SIG-M5 (cell line): ENCODE measurements around the gene CPPED1.
"Not testable (repeated sequence)": the region's sequence is repeated elsewhere in the genome, so short reads cannot be mapped to it uniquely, and the experiment has no call there.

ENCODE experiments used
- DNase-seq: peaks from one replicate; lab custom pipeline; 2025; lab: John Stamatoyannopoulos, UW

Gene CPPED1

DNA sequence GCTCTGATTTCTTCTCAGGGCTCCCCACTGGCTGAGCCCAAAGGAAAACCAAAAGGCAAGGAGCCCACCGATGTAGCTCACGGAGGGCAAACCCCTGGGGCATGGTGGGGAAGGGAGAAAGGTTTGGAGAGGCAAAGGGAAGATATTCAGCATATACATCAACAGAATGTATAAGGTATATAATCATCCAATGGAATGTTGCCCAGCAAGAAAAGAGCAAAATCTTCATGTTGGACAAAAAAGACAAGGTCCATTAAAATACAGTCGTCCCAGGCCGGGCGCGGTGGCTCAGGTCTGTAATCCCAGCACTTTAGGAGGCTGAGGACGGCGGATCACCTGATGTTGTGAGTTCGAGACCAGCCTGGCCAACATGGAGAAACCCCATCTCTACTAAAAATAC lies 1.6 kb downstream of the CPPED1 start:
- no peak for DNase-seq

DNA sequence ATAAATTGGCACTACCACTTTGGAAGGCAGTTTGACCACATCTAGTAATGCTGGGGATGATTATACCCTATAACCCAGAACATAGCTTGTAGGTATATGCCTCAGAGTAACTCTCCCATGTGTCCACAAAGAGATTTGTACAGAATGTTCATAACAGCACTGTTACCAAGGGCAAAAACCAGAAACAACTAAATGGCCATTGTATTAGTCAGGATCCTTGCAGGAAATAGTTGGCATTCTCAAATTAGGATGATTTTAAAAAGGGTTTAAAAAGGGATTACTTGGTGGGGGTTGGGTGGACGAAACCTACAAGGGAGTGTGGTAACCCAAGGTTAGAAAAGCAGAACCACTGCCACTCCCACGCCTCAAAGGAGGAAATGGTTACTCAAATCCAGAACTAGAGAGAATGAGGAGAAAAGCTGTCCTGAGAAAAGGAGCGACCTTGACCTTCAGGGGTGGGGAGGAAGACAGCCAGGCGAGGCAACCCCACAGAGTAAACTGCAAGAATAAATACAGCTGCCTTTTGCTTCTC lies 2.1 kb downstream of the CPPED1 start:
- DNase-seq: peak; percentile 16

DNA sequence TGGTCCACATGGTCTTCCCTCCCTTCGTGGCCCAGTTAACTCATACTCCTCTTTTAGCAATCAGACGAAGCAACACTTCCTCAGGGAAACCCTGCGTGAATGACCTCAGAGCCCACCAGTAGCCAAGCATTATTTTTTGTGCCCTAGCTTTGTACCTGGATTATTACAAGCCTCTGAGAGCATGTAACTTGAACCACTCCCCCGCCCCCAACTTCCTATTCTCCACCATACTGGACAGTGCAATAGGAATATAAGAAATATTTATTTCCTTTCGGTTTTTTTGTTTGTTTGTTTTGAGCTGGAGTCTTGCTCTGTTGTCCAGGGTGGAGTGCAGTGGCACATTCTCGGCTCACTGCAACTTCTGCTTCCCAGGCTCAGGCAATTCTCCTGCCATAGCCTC lies 2.9 kb downstream of the CPPED1 start:
- DNase-seq: no peak

DNA sequence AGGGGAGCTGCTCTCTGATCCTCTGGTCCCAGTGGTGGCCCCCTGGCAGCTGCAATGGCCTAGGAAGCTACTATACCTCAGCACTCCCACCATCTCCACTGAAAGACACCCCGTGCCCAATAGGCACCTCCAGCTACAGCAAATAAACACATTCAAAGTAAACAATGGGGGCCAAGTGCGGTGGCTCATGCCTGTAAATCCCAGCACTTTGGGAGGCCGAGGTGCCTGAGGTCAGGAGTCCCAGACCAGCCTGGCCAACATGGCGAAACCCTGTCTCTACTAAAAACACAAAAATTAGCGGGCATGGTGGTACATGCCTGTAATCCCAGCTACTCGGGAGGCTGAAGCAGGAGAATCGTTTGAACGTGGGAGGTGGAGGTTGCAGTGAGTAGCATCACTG lies 3.7 kb downstream of the CPPED1 start:
- not testable (repeated sequence) for DNase-seq

DNA sequence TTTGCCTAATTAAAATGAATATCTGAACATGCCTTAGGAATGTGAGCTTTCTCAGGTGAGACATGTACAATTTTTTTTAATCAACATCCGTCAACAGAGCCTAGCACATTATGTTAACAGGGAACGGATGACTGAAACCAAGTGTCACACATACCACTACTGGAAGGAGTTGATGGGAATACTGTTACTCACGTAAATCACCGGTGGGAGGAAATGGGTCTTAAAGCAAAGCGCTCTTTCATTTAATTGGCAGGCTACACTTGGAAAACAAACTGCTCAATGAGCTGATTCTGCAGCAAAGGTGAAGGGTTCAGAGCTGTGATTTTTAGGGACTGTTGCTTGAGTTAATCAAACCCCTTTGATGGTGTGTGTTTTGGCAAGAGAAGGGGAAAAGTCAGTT lies 4.8 kb downstream of the CPPED1 start:
- DNase-seq: no peak

DNA sequence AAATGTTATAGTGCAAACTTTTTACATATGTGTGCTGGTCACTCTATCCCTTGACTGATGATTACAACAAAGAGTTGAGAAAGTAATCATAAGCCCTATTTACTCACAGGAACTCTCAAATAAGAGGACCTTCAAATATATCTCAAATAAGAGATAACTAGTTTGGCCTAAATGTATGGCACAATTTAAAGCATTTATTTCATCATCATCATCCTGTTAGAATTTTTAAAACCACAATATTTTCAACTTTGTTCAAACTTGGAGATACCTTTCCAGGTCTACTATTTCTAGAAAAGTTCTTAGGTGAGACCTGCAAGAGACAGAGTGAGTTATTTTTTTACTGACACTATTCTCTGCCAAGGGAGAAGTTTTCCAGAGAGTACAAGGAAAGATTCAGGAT lies 5.5 kb downstream of the CPPED1 start:
- no peak for DNase-seq

DNA sequence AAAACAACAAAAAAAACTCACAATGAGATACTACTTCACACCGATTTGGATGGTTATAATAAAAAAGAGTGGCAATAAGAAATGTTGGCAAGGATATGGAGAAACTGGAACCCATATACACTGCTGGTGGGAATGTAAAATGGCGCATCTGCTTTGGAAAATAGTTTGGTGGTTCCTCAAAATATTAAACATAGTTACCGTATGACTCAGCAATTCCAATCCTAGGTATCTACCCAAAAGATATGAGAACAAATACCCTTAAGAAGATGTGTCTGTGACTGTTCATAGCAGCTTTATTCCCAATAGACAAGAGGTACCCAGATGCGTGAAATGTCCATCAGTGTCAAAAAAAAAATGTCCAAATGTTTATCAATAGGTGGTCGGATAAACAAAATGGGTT lies 7.2 kb downstream of the CPPED1 start:
- no peak for DNase-seq

DNA sequence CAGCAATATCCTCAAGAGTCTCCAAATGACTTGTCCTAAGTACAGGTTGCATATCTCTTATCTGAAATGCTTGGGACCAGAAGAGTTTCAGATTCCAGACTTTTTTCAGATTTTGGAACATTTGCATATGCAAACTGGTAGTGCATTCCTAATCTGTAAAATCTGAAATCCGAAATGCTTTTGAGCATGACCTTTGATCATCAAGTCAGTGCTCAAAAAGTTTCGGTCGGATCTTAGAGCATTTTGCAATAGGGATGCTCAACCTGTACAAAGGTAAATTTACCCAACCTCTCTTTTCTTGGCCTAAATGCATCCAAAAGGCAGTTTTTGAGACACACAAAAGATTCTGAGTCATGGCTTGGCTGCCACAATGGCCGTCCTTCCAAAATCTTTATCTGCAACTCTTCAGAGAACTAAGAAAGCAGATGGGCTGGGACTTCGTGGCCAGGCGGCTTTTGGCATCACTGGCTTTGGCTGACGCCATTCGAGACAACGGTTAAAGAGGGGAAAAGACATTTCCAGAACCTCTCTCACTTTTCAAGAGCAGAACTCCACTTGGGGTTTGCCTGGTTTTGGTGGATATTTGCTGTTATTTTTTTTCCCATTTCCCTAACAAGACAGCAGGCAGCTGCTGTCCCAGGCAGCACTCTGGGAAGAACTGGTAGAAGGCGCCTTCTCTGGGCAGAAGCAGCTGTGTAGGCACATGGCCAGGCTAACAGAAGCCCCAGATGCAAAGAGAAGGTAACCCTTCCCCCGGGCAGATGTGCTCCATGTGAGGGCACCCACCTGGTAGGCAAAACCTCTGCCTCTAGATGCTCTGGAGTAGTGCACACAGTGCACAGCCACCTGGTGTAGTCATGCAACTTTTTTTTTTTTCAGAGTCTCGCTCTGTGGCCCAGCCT lies 8.9 kb downstream of the CPPED1 start:
- DNase-seq: no peak

DNA sequence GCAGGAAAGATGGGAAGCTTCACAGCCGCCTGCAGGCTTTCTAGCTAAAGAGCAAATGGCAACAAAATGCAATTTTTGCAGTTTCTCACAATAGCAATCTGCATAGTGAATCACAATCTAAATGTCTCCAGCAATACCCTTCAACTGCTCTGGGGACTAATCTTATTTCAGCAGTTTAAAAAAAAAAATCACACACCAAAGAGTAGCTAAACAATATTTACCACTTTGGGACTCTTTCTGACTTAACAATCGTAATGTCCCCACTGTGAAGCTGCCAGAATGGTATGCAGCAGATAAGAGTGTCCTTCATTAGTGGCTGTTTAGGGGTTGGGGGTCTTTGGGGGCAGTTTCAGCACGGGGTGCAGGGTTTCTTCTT lies 9.8 kb downstream of the CPPED1 start:
- DNase-seq: no peak

DNA sequence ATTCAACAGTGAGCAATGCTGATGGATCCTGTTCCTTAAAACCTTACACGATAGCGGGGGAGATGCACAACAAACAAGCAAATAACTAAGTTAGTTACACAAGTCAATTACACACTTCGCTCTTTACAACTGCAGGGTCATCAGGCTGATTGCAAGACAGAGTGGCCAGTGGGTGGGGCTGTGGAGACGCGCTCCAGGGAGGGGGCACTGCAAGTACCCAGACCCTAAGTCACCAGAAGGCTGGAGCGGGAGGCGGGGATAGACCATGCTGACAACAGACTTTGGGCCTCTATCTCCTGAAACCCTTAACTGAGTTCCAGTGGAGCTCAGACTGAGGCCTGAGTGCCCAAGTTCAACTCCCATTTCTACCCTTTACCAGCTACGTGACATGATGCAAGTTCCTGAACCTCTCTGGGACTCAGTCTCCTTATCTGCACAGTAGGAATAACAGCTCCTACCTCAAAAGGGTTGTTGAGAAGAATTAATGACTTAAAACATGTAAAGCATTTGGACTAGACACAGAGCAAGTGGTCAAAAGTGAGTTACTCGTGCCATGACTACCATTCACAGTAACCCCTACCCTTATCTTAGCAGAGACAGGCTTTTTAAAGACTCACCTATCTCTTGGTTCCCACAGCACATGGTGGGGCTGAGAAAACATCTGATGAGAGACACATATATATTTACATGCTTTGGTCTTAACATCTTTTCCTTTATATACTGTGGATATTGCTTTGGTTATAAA lies 10.4 kb downstream of the CPPED1 start:
- no peak for DNase-seq

DNA sequence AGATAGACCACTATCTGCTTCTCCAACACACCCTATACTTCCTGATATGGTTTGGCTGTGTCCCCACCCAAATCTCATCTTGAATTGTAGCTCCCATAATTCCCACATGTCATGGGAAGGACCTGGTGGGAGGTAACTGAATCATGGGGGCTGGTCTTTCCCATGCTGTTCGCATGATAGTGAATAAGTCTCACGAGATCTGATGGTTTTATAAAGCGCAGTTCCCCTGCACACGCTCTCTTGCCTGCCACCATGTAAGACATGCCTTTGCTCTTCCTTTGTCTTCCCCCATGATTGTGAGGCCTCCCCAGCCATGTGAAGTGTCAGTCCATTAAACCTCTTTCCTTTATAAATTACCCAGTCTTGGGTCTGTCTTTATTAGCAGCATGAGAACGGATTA lies 11.2 kb downstream of the CPPED1 start:
- DNase-seq: not testable (repeated sequence)

DNA sequence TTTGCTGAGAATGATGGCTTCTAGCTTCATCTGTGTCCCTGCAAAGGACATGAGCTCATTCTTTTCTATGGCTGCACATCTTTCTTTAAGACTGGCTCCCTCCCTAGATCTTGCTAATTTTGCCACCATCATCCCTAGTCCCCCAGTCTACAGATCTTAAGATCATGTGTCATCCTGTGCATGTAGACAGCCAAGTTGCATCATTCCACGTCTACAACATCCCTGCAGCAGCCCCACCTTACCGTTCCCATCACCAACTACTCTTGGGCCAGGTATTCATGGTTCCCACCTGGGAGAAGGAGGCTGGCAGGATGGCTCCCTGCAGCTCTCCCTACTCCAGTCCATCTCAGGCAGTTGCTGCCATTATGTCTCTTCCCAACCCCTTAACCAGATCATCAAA lies 12.3 kb downstream of the CPPED1 start:
- DNase-seq: no peak

DNA sequence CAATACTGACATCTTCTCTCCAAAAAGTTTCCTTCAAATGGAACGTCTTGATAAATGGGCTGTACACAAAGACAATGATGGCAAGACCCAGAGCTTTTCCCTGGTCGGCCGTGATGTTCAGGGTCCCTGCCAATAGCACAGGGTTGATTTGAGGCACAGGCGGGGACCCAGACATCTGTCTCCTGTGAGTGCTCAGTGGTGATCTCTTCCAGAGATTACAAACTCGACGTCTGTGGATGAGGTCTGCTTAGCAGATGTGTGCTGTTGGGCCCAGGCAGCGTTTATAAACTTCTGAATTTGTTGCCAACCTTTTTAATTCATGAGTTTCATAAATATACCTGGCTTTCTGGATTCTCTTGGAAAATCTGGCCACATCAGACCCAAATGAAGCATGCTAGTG lies 14.9 kb downstream of the CPPED1 start:
- no peak for DNase-seq

DNA sequence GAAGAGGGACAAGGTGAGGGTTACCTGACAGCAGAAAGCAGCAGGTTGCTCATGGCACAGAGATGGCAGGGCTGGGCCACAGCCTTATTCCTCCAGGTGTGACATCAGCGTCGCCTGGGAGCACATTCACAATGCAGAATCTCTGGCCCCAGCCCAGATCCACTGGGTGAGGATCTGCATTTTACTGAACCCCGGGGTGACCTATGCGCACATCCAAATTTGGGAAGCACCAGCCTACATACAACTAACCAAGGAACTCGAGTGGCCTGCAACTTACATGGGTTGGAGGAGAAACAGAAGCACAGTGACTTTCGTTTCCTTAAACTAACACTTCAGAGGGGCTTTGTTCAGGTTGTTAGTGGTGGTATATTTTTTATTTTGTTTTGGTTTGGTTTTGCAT lies 17.6 kb downstream of the CPPED1 start:
- no peak for DNase-seq

DNA sequence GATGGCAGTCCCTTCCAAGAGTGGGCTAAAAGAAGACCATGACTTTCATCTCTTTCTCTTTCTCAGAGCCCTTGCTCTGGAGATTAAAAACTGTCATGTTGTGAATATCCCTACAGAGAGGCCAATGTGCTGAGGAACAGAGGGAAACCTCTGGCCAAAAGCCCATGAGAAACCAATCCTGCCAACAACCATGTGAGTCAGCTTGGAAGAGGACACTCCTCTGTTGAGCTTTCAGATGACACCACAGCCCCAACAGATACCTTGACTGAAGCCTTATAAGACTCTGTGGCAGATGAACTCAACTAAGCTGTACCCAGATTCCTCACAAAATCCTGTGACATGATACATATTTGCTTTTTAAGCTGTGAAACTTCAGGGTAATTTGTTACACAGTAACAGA lies 19.6 kb downstream of the CPPED1 start:
- DNase-seq: no peak

DNA sequence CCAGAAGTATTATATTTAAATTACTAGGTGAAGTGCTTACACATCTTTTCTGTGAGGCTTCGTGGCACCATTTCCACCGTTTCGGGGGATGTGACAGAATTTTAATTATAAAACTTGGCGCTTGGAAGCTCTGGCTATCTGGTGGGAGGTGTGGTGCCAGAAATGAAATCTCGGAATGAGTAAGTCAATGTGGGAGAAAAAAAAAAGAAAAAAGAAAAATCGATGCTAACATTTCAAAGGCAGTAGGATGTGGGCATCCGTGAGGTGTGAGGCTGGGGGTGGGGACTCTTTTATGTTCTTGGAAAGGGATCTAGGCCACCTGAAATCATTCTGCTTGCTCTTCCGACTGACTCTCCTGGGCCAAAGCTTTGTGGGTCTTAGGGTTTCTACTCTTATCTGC lies 21.9 kb downstream of the CPPED1 start:
- no peak for DNase-seq

DNA sequence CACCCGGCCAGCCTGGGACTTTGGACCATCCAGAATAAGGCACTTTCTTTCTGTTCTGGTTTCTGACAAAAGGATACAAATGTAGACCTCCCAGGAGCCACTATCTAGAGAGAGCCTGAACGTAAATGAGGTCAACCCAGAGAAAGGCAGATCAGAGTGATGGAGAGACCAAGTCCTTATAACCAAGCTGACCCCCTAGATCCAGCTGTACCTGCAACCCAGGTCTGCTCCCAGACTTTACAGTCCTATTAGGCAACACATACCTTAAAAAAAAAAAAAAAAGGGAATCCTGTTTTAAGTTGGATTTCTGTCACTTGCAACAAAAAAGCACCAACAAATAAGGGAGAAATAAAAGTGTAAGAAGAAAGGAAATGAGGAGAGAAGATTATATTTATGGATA lies 23.2 kb downstream of the CPPED1 start:
- DNase-seq: no peak

DNA sequence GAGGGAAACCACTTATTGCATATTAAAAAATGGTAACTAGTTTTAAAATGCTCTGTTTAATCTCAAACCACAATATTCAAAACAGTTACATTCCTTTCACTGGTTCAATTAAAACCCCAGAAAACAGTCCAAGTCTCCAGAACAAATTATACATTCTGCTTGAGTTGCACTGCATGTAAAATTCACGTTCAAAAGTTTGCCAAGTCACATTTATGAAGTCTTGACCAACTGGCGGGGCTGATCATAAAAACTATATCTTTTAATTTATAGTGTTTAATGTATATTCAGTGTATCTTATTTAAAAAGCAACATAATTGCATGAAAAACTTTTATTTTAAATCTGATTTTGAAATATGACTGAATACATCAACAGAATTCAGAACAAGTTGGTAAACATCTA lies 25.0 kb downstream of the CPPED1 start:
- DNase-seq: no peak

DNA sequence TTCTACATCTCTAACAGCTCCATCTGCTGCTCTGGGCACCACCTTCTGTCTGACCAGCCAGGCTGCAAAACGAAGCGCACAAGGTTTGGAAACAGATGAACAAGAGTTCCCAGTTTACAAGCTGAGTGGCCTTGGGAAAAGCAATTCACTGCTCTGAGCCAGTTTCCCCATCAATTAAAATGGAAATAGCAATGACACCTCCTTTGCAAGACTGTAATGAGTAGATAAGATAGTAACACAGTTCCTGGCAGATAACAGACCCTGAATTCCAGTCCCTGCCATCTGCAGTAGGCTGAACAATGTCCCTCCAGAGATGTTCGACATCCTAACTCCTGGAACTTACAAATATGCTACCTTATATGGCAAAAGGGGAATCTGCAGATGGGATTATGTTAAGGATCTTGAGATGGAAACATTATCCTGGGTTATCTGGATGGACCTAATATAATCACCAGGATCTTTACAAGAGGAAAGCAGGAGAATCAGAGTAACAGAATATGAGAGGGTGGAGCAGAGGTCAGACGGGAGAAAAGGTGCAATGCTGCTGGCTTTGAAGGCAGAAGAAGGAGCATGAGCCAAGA lies 27.9 kb downstream of the CPPED1 start:
- DNase-seq: no peak

DNA sequence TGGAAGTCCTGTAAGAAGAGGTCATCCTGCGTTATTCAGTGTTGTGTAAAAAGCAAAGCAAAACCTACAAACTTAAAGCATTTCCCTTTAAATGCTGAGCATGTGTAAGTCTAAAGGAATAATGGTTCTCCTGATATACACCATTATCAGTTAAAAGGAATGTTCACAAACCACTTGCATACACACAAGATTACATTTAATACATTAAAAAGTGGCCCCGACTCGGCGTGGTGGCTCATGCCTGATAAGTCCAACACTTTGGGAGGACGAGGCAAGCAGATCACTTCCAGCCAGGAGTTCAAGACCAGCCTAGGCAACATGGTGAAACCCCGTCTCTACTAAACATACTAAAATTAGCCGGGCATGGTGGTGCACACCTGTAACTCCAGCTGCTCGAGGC lies 30.5 kb downstream of the CPPED1 start:
- no peak for DNase-seq

DNA sequence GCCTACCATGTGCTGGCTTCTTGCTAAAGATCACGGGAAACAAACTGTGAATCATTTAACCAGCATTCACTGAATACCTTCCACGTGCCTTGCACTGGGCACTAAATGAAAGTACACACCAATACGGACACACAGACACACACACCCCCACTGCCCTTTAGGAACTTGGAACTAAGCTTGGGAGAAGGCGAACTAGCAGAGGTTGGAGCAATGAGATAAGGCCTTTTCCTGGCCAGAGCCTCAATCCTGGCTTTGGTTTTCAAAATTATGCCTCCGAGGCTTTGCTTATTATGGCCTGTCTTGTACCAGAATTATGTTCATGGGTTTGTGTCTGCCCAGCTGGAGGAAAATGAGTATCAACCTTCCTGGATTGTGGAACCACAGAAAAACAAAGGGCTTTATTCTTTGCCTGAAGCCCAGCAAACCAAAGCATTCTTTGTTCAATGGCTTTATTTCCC lies 32.3 kb downstream of the CPPED1 start:
- DNase-seq: no peak

DNA sequence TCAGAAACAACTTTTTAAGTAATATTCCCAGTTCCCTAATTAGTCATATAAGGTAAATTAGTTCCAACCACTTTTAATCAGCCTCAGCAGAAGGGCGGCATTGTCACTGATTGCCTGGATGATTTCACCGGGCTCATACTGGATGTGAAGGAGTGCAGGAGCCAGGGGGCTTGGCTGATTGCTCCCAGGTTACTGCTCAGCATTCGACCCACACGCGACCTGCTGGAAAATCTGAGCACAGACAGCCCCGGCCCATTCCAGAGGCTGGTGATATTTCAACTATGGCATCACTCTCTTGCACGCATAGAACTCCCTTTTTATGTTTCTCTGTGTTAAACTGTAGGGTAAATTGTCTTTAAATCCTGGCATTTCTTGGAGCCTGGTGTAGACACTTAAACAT lies 34.2 kb downstream of the CPPED1 start:
- DNase-seq: no peak

DNA sequence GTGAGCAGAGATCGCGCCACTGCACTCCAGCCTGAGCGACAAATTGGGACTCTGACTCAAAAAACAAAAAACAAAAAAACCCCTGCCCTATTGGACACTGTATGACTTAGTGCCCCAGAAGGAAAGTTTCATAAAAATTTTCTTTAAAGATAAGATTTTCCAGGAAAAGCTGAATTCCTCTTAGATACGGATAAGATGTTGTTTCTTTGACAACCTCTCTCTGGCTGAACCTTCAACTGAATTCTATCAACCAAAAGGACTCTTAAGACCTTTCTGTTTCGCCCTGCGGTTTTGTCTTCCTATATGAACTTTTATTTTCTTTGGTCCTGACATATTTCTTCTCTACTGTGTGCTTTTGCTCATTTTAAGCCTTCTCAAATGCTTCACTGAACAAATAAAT lies 35.8 kb downstream of the CPPED1 start:
- DNase-seq: no peak
